K562 (cell line): Measurements from ENCODE around the gene CEP350. TPM values are rescaled to one million over a fixed set of nuclear protein-coding genes. Genes with fewer than 3 reads are reported as not detected.

ENCODE experiments used
- CBX5 ChIP-seq: IDR thresholded peaks from 2 replicates; pipeline ENCODE4 v1.6.1; 2014; ENCODE audit warnings: low read depth, borderline replicate concordance
- polyA plus RNA-seq, 8 experiments: library from polyadenylated mRNA; depleted of rRNA in 4 of 8; stranded (reverse) in 5 of 8; unstranded in 3 of 8; fragments of >200 nt; fragmentation: Nextera tagmentation in 2 of 8; fragmentation: Illumina TruSeq in 1 of 8; extraction: Ambion mirVana in 2 of 8; extraction: Trizol in 1 of 8; gene quantifications; 2 replicates each; pipeline versions ENCODE4 v1.2.1 to v1.2.3, GENCODE V29; 2011 to 2014; ENCODE audit warnings: inconsistent platforms in 1 of 8, missing spikeins in 1 of 8
- total RNA-seq, 7 experiments: library from RNA; depleted of rRNA in 6 of 7; stranded (reverse); fragments of >200 nt in 6 of 7; fragmentation: Illumina TruSeq in 2 of 7; extraction: Trizol in 2 of 7; gene quantifications; 2 replicates each; pipeline versions ENCODE4 v1.2.1 to v1.2.3, GENCODE V29; 2011 to 2021; ENCODE audit warnings: low replicate concordance in 1 of 7
- TF ChIP-seq, protein P1 (sequence below): sonication (generic); formaldehyde crosslinking; IDR thresholded peaks from 2 replicates; pipeline ENCODE4 v1.8.1; 2022; ENCODE audit warnings: missing genetic modification reagents
- TF ChIP-seq, protein P2 (sequence below), 2 experiments: fragments of 450-650 bp in 1 of 2; sonication (generic) in 1 of 2; formaldehyde crosslinking in 1 of 2; IDR thresholded peaks; 2 replicates each; pipeline versions ENCODE4 v1.7.1 to v1.9.0; 2016 to 2022; ENCODE audit warnings: inconsistent platforms in 1 of 2, mild to moderate bottlenecking in 1 of 2, missing genetic modification reagents in 1 of 2

CEP350 gene
- total and polyA plus RNA-seq, 9 of the 15 experiments (the other 6 are each of a cell fraction or from before 2014, with no cell fraction given) = 8.3 to 64.3 (median 28.0) TPM

DNA sequence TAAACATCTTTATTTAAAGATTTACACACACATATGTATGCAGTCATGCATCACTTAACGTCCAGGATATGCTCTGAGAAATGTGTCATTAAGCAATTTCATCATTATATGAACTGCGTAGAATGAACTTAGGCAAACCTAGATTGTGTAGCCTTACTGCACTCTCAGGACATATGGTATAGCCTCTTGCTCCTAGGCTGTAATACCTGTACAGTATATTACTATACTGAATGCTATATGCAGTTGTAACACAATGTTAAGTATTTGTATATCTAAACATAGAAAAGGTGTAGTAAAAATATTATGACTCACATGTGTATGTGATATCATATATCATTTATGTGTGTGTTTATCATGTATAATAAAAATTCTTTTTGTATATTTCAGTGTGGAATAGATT lies 126.9 kb downstream of the CEP350 start (continued):
- TF ChIP-seq, protein P1, sequence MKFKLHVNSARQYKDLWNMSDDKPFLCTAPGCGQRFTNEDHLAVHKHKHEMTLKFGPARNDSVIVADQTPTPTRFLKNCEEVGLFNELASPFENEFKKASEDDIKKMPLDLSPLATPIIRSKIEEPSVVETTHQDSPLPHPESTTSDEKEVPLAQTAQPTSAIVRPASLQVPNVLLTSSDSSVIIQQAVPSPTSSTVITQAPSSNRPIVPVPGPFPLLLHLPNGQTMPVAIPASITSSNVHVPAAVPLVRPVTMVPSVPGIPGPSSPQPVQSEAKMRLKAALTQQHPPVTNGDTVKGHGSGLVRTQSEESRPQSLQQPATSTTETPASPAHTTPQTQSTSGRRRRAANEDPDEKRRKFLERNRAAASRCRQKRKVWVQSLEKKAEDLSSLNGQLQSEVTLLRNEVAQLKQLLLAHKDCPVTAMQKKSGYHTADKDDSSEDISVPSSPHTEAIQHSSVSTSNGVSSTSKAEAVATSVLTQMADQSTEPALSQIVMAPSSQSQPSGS (CRISPR knock-in tag) = no peak
- TF ChIP-seq, protein P2, sequence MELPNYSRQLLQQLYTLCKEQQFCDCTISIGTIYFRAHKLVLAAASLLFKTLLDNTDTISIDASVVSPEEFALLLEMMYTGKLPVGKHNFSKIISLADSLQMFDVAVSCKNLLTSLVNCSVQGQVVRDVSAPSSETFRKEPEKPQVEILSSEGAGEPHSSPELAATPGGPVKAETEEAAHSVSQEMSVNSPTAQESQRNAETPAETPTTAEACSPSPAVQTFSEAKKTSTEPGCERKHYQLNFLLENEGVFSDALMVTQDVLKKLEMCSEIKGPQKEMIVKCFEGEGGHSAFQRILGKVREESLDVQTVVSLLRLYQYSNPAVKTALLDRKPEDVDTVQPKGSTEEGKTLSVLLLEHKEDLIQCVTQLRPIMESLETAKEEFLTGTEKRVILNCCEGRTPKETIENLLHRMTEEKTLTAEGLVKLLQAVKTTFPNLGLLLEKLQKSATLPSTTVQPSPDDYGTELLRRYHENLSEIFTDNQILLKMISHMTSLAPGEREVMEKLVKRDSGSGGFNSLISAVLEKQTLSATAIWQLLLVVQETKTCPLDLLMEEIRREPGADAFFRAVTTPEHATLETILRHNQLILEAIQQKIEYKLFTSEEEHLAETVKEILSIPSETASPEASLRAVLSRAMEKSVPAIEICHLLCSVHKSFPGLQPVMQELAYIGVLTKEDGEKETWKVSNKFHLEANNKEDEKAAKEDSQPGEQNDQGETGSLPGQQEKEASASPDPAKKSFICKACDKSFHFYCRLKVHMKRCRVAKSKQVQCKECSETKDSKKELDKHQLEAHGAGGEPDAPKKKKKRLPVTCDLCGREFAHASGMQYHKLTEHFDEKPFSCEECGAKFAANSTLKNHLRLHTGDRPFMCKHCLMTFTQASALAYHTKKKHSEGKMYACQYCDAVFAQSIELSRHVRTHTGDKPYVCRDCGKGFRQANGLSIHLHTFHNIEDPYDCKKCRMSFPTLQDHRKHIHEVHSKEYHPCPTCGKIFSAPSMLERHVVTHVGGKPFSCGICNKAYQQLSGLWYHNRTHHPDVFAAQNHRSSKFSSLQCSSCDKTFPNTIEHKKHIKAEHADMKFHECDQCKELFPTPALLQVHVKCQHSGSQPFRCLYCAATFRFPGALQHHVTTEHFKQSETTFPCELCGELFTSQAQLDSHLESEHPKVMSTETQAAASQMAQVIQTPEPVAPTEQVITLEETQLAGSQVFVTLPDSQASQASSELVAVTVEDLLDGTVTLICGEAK (IDR thresholded peaks at IDR 0.05) = no peak
- TF ChIP-seq, protein P2 (CRISPR knock-in tag; IDR thresholded peaks at IDR 0.05) = no peak
- no peak for TF ChIP-seq CBX5
